Ovary (tissue), 3 donors: ENCODE data around the gene MAST4.

Experiments used
- EP300 ChIP-seq: sonication (generic); formaldehyde crosslinking; IDR thresholded peaks from one replicate; pipeline ENCODE4 v1.6.1; 2017; ENCODE audit warnings: antibody characterized with exemption
- POLR2A ChIP-seq: fragments of 450-650 bp; IDR thresholded peaks from one replicate; pipeline ENCODE4 v1.6.1; 2017; ENCODE audit warnings: antibody characterized with exemption, mild to moderate bottlenecking, moderate library complexity
- TF ChIP-seq, protein P1 (sequence below), 3 donors: fragments of 450-650 bp in 2 of 3; fragments of 200-600 bp in 1 of 3; IDR thresholded peaks; one replicate each; pipeline versions ENCODE4 v1.5.1 to v1.8.0; 2016 to 2022; ENCODE audit warnings: antibody characterized with exemption in 3 of 3, mild to moderate bottlenecking in 1 of 3
- donor health status: DM: no; HTN: no; CAD: no.

- TF ChIP-seq, protein P1, sequence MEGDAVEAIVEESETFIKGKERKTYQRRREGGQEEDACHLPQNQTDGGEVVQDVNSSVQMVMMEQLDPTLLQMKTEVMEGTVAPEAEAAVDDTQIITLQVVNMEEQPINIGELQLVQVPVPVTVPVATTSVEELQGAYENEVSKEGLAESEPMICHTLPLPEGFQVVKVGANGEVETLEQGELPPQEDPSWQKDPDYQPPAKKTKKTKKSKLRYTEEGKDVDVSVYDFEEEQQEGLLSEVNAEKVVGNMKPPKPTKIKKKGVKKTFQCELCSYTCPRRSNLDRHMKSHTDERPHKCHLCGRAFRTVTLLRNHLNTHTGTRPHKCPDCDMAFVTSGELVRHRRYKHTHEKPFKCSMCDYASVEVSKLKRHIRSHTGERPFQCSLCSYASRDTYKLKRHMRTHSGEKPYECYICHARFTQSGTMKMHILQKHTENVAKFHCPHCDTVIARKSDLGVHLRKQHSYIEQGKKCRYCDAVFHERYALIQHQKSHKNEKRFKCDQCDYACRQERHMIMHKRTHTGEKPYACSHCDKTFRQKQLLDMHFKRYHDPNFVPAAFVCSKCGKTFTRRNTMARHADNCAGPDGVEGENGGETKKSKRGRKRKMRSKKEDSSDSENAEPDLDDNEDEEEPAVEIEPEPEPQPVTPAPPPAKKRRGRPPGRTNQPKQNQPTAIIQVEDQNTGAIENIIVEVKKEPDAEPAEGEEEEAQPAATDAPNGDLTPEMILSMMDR (IDR thresholded peaks at IDR 0.05), result no peak
- TF ChIP-seq POLR2A (no peak), EP300 (no peak)
Measured at GRCh38 chr5:67146574-67146973, 550.4 kb downstream of the MAST4 start.
